SK-N-SH (cell line): ENCODE measurements around the gene RAI2. TPM values are rescaled to one million over a fixed set of nuclear protein-coding genes. Genes with fewer than 3 reads are reported as not detected.

Experiments used
- CTCF ChIA-PET: fragments of 300-600, 350-600 bp; formaldehyde crosslinking; extraction: SDS; loops from one replicate; lab custom pipeline; 2021; lab: Yijun Ruan, JAX
- POLR2A ChIA-PET: fragments of 350-600 bp; sonication (Branson Sonifier 250); formaldehyde crosslinking; extraction: SDS; loops from one replicate; lab custom pipeline; 2020; ENCODE audit warnings: antibody characterized with exemption, inconsistent platforms; lab: Yijun Ruan, JAX
- DNase-seq: peaks from one replicate; pipeline ENCODE4 v3.0.0; 2012
- H2AFZ ChIP-seq: fragments of 200-600 bp; sonication (generic); 2 replicates; pipeline ENCODE4 v1.8.1; 2016; ENCODE audit warnings: antibody characterized with exemption, mild to moderate bottlenecking, low read depth
- H3F3A ChIP-seq: fragments of 200-600 bp; sonication (generic); replicated peaks from 2 replicates; pipeline ENCODE3; 2016; ENCODE audit warnings: antibody characterized with exemption, mild to moderate bottlenecking; ENCODE audit not compliant: insufficient read depth
- H3K27ac ChIP-seq, 2 experiments: fragments of 200-500 bp in 1 of 2; fragments of 200-600 bp in 1 of 2; sonication (Bioruptor generic) in 1 of 2; sonication (generic), shearing (Covaris generic) in 1 of 2; 2 replicates each; pipeline versions ENCODE4 v1.5.1 to v1.6.1; 2014 to 2016; ENCODE audit warnings: low read depth in 2 of 2, inconsistent platforms in 1 of 2, low read length in 1 of 2, mild to moderate bottlenecking in 1 of 2, mixed read lengths in 1 of 2
- H3K27me3 ChIP-seq: fragments of 200-600 bp; sonication (generic), shearing (Covaris generic); 2 replicates; pipeline ENCODE4 v1.6.1; 2016; ENCODE audit warnings: mixed run types; ENCODE audit not compliant: insufficient read depth
- H3K36me3 ChIP-seq, 2 experiments: fragments of 200-500 bp in 1 of 2; fragments of 200-600 bp in 1 of 2; sonication (Bioruptor generic) in 1 of 2; sonication (generic) in 1 of 2; replicated peaks in 1 of 2; 2 replicates each; pipeline versions ENCODE3 to v1.5.1; 2014 to 2016; ENCODE audit warnings: low read length in 1 of 2, mild to moderate bottlenecking in 1 of 2; ENCODE audit not compliant: insufficient read depth in 2 of 2, control insufficient read depth in 1 of 2
- H3K4me1 ChIP-seq, 2 experiments: fragments of 200-500 bp in 1 of 2; fragments of 200-600 bp in 1 of 2; sonication (Bioruptor generic) in 1 of 2; sonication (generic), shearing (Covaris generic) in 1 of 2; 2 replicates each; pipeline versions ENCODE4 v1.5.1 to v1.6.1; 2014 to 2016; ENCODE audit warnings: low read depth in 1 of 2, low read length in 1 of 2, mixed run types in 1 of 2; ENCODE audit not compliant: insufficient read depth in 2 of 2, control insufficient read depth in 1 of 2
- H3K4me2 ChIP-seq: fragments of 200-600 bp; sonication (generic), shearing (Covaris generic); 2 replicates; pipeline ENCODE4 v1.6.1; 2017; ENCODE audit warnings: mixed run types
- H3K4me3 ChIP-seq, 2 experiments: fragments of 200-500 bp in 1 of 2; fragments of 200-600 bp in 1 of 2; sonication (Bioruptor generic) in 1 of 2; sonication (generic), shearing (Covaris generic) in 1 of 2; 2 replicates each; pipeline versions ENCODE4 v1.5.1 to v1.8.1; 2014 to 2016; ENCODE audit warnings: low read depth in 2 of 2, inconsistent platforms in 1 of 2, low read length in 1 of 2, mild to moderate bottlenecking in 1 of 2, mixed read lengths in 1 of 2, moderate library complexity in 1 of 2
- H3K79me2 ChIP-seq: fragments of 200-600 bp; sonication (generic); 2 replicates; pipeline ENCODE4 v1.8.1; 2017; ENCODE audit warnings: mild to moderate bottlenecking; ENCODE audit not compliant: insufficient read depth
- H3K9ac ChIP-seq: fragments of 200-600 bp; sonication (generic); 2 replicates; pipeline ENCODE4 v1.6.1; 2017; ENCODE audit warnings: mixed run types
- H3K9me2 ChIP-seq: fragments of 200-600 bp; sonication (generic); 2 replicates; pipeline ENCODE4 v1.6.1; 2017; ENCODE audit warnings: mixed run types
- H3K9me3 ChIP-seq: fragments of 200-600 bp; sonication (generic); 2 replicates; pipeline ENCODE4 v1.6.1; 2017; ENCODE audit warnings: mixed run types, mild to moderate bottlenecking, moderate library complexity
- H4K20me1 ChIP-seq: fragments of 200-600 bp; sonication (generic); 2 replicates; pipeline ENCODE4 v1.6.1; 2017; ENCODE audit warnings: mild to moderate bottlenecking, mixed run types; ENCODE audit not compliant: insufficient read depth
- CTCF ChIP-seq: fragments of 200-600 bp; sonication (generic); IDR thresholded peaks from 2 replicates; pipeline ENCODE4 v1.6.1; 2017; ENCODE audit warnings: antibody characterized with exemption, mild to moderate bottlenecking, moderate library complexity
- ELF1 ChIP-seq: IDR thresholded peaks from 2 replicates; pipeline ENCODE4 v1.4.0; 2012
- EP300 ChIP-seq, 2 experiments: IDR thresholded peaks; 2 replicates each; pipeline versions ENCODE4 v1.4.0 to v1.6.1; 2012; ENCODE audit warnings: borderline replicate concordance in 1 of 2, low read depth in 1 of 2, low read length in 1 of 2
- EZH2phosphoT487 ChIP-seq: fragments of 200-600 bp; sonication (generic); IDR thresholded peaks from 2 replicates; pipeline ENCODE4 v1.6.1; 2017; ENCODE audit warnings: low read depth, mixed run types, mild to moderate bottlenecking, antibody characterized with exemption, moderate library complexity, borderline replicate concordance
- FOSL2 ChIP-seq: IDR thresholded peaks from 2 replicates; pipeline ENCODE4 v1.4.0; 2012; ENCODE audit warnings: low read depth, mild to moderate bottlenecking, moderate library complexity, borderline replicate concordance
- FOXJ3 ChIP-seq: sonication (generic); formaldehyde crosslinking; IDR thresholded peaks from 2 replicates; pipeline ENCODE4 v1.5.1; 2020; ENCODE audit warnings: mild to moderate bottlenecking, missing genetic modification reagents
- FOXM1 ChIP-seq: IDR thresholded peaks from 2 replicates; pipeline ENCODE4 v1.4.0; 2012; ENCODE audit warnings: low read depth, mild to moderate bottlenecking
- GATA2 ChIP-seq: sonication (generic); formaldehyde crosslinking; IDR thresholded peaks from 2 replicates; pipeline ENCODE4 v1.5.0; 2020; ENCODE audit warnings: mild to moderate bottlenecking, missing genetic modification reagents
- IRF3 ChIP-seq: fragments of 150-350 bp; IDR thresholded peaks from 2 replicates; pipeline ENCODE4 v1.6.1; 2016; ENCODE audit warnings: mild to moderate bottlenecking, low read depth, low read length
- JUND ChIP-seq: IDR thresholded peaks from 2 replicates; pipeline ENCODE4 v1.4.0; 2012
- MAX ChIP-seq: IDR thresholded peaks from 2 replicates; pipeline ENCODE4 v1.4.0; 2012; ENCODE audit warnings: low read depth
- MXI1 ChIP-seq: IDR thresholded peaks from 2 replicates; pipeline ENCODE4 v1.6.1; 2012; ENCODE audit warnings: mild to moderate bottlenecking, low read depth, low read length, improper control_type of control experiment
- NRF1 ChIP-seq: IDR thresholded peaks from 2 replicates; pipeline ENCODE4 v1.6.1; 2012; ENCODE audit warnings: low read depth, mild to moderate bottlenecking, low read length
- SMC3 ChIP-seq: IDR thresholded peaks from 2 replicates; pipeline ENCODE4 v1.6.1; 2012; ENCODE audit warnings: low read depth, low read length, improper control_type of control experiment
- TAF1 ChIP-seq: IDR thresholded peaks from 2 replicates; pipeline ENCODE4 v1.6.1; 2012; ENCODE audit warnings: low read depth, mild to moderate bottlenecking, low read length, moderate library complexity, borderline replicate concordance
- TEAD4 ChIP-seq: IDR thresholded peaks from 2 replicates; pipeline ENCODE4 v1.4.0; 2012; ENCODE audit warnings: mild to moderate bottlenecking, borderline replicate concordance; ENCODE audit not compliant: insufficient read depth
- USF2 ChIP-seq: fragments of 150-350 bp; IDR thresholded peaks from 2 replicates; pipeline ENCODE4 v1.6.1; 2017; ENCODE audit warnings: antibody characterized with exemption, low read length, low read depth, borderline replicate concordance
- YY1 ChIP-seq: IDR thresholded peaks from 2 replicates; pipeline ENCODE4 v1.4.0; 2012; ENCODE audit warnings: low read depth, mild to moderate bottlenecking
- WGBS: methylation state at CpG from one replicate; pipeline ENCODE4 v1.1.6; 2017; ENCODE audit warnings: low lambda C conversion rate; 5-methylcytosine and 5-hydroxymethylcytosine counted together
- polyA plus RNA-seq, 3 experiments: library from polyadenylated mRNA; depleted of rRNA; stranded (reverse); fragments of >200 nt; gene quantifications; 2 replicates each; pipeline ENCODE4 v1.2.3, GENCODE V29; 2012

Gene RAI2
- polyA plus RNA-seq, 1 of the 3 experiments (the other 2 are of a cell fraction) = 0.07 TPM

- no peak for TF ChIP-seq MXI1
- TF ChIP-seq CTCF = no peak
- no peak for TF ChIP-seq USF2
- no peak for TF ChIP-seq GATA2 (CRISPR knock-in tag)
- no peak for TF ChIP-seq MAX
- TF ChIP-seq YY1 = no peak
- TF ChIP-seq TAF1 = no peak
- TF ChIP-seq EZH2phosphoT487 = no peak
- TF ChIP-seq TEAD4 = no peak
- TF ChIP-seq EP300 (IDR thresholded peaks at IDR 0.05; ENCODE audit: borderline replicate concordance in 1 of 2, low read depth in 1 of 2, low read length in 1 of 2) = no peak
- TF ChIP-seq FOSL2 = no peak
- TF ChIP-seq IRF3 = no peak
- no peak for TF ChIP-seq FOXM1
- no peak for TF ChIP-seq JUND
- no peak for TF ChIP-seq NRF1
- TF ChIP-seq FOXJ3 (CRISPR knock-in tag) = no peak
- TF ChIP-seq SMC3 = no peak
- no peak for TF ChIP-seq ELF1
- CTCF ChIA-PET = no interaction called here
- 24% methylated on average over 10 of the region's 11 CpGs for WGBS
- Histone ChIP-seq H3F3A (no peaks in the 10 kb centered on the region), H3K9ac (no peak overlapping the region), H3K4me1 (no peaks in the 10 kb centered on the region), H3K9me2 (no peaks in the 10 kb centered on the region), H3K27me3 (no peaks in the 10 kb centered on the region; the same call in 1 of the 2 replicates), H3K4me2 (no peak overlapping the region), H4K20me1 (no peaks in the 10 kb centered on the region), H3K27ac (no peak overlapping the region), H2AFZ (no peak overlapping the region), H3K36me3 (no peaks in the 10 kb centered on the region), H3K9me3 (no peaks in the 10 kb centered on the region), H3K79me2 (no peaks in the 10 kb centered on the region), H3K4me3 (no peak overlapping the region)
- POLR2A ChIA-PET = no interaction called here
- DNase-seq = no peak
Measured at GRCh38 chrX:17818726-17819125, 42.4 kb downstream of the RAI2 start.
